Measurements from ENCODE around the gene ABCA6.
A peak's percentile ranks its signal among the peaks of the same experiment; 100 is the strongest.
"Not testable (repeated sequence)": the region's sequence is repeated elsewhere in the genome, so short reads cannot be mapped to it uniquely, and the experiment has no call there.

Gene ABCA6

DNA sequence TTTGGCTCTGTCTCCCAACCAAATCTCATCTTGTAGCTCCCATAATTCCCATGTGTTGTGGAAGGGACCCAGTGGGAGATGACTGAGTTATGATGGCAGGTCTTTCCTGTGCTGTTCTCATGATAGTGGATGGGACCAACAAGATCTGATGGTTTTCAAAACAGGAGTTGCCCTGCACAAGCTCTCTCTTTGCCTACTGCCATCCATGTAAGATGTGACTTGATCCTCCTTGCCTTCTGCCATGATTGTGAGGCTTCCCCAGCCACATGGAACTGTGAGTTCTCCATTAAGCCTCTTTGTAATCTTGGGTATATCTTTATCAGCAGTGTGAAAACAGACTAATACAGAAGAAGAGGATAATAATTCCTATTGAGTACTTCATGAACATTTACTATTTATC lies 26.9 kb upstream of the ABCA6 start:
- not testable (repeated sequence) for H3K36me3 ChIP-seq (ENCODE audit: insufficient read depth, low read length); H3K27me3 ChIP-seq (ENCODE audit: insufficient read depth, low read length); H3K27ac ChIP-seq (ENCODE audit: low read depth, low read length); H3K79me2 ChIP-seq (ENCODE audit: control insufficient read depth, insufficient read depth, low read length, unreplicated experiment); H3K4me3 ChIP-seq (ENCODE audit: low read depth, low read length); H2AFZ ChIP-seq (ENCODE audit: low read length, unreplicated experiment); H3K4me1 ChIP-seq (ENCODE audit: control insufficient read depth, insufficient read depth, low read length, unreplicated experiment)

DNA sequence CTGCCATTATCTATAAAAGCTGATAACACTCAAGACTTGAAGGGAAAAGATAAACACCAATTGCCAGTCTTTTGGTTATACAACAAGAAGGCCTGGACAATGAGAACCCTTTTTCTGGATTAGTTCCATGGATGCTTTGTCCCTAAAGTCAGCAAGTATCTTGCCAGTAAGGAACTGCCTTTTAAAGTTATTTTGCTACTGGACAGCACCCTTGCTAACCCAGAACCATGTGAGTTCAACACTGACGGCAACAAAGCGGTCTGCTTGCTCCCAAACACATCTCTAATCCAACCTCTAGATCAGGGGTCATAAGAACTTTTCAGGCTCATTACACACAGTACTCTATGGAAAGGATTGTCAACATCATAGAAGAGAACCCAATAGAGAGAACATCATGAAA lies 25.3 kb upstream of the ABCA6 start:
- no peak overlapping the region for H2AFZ ChIP-seq (ENCODE audit: low read length, unreplicated experiment)
- no peaks in the 10 kb centered on the region for H3K36me3 ChIP-seq (ENCODE audit: insufficient read depth, low read length)
- H3K4me3 ChIP-seq (ENCODE audit: low read depth, low read length): no peak overlapping the region
- H3K79me2 ChIP-seq (ENCODE audit: control insufficient read depth, insufficient read depth, low read length, unreplicated experiment): no peaks in the 10 kb centered on the region
- H3K27ac ChIP-seq (ENCODE audit: low read depth, low read length): no peak overlapping the region
- H3K4me1 ChIP-seq (ENCODE audit: control insufficient read depth, insufficient read depth, low read length, unreplicated experiment): no peaks in the 10 kb centered on the region
- H3K27me3 ChIP-seq (ENCODE audit: insufficient read depth, low read length): no peaks in the 10 kb centered on the region

DNA sequence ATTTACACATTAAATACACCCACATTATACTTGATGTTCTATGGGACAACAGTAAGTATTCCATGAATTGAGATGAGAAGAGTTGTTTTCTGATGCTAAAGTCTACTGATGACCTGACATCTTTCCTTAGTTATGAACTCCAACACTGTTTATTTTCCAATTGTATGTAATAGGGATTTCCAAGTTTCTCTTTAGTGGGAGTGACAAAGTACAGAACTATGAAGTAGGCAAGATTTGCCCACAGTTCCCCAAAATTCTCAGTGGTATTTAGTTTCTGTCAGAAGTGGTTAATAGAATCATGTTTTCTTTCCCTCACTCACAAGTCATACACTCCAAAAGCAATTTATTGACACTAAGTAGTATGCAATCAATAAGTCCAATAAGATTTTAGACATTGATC lies 22.5 kb upstream of the ABCA6 start:
- H3K79me2 ChIP-seq (ENCODE audit: control insufficient read depth, insufficient read depth, low read length, unreplicated experiment): no peaks in the 10 kb centered on the region
- no peaks in the 10 kb centered on the region for H3K36me3 ChIP-seq (ENCODE audit: insufficient read depth, low read length)
- H3K27ac ChIP-seq (ENCODE audit: low read depth, low read length): no peak overlapping the region
- H3K4me3 ChIP-seq (ENCODE audit: low read depth, low read length): no peak overlapping the region
- no peak overlapping the region for H2AFZ ChIP-seq (ENCODE audit: low read length, unreplicated experiment)
- H3K27me3 ChIP-seq (ENCODE audit: insufficient read depth, low read length): no peaks in the 10 kb centered on the region
- no peaks in the 10 kb centered on the region for H3K4me1 ChIP-seq (ENCODE audit: control insufficient read depth, insufficient read depth, low read length, unreplicated experiment)

DNA sequence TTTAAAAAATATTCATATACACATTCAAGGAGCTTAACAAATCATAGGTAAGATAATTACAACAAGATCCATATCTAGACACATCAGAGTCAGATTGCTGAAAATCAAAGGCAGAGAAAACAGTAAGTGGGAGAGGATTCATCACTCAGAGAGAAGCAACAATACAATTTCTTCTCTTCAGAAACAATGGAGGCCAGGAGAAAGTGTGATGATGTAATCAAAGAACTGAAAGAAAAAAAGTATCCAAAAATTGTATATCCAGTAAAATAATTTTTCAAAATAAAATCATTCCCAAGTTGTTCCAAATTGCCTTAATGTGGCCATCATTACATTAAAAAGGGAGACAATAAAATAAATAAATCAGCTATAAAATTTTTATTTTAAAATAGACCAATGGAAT lies 17.7 kb upstream of the ABCA6 start:
- no peak overlapping the region for H3K4me3 ChIP-seq (ENCODE audit: low read depth, low read length)
- no peaks in the 10 kb centered on the region for H3K79me2 ChIP-seq (ENCODE audit: control insufficient read depth, insufficient read depth, low read length, unreplicated experiment)
- no peaks in the 10 kb centered on the region for H3K36me3 ChIP-seq (ENCODE audit: insufficient read depth, low read length)
- no peaks in the 10 kb centered on the region for H3K4me1 ChIP-seq (ENCODE audit: control insufficient read depth, insufficient read depth, low read length, unreplicated experiment)
- no peak overlapping the region for H3K27ac ChIP-seq (ENCODE audit: low read depth, low read length)
- H3K27me3 ChIP-seq (ENCODE audit: insufficient read depth, low read length): no peaks in the 10 kb centered on the region
- H2AFZ ChIP-seq (ENCODE audit: low read length, unreplicated experiment): no peak overlapping the region

DNA sequence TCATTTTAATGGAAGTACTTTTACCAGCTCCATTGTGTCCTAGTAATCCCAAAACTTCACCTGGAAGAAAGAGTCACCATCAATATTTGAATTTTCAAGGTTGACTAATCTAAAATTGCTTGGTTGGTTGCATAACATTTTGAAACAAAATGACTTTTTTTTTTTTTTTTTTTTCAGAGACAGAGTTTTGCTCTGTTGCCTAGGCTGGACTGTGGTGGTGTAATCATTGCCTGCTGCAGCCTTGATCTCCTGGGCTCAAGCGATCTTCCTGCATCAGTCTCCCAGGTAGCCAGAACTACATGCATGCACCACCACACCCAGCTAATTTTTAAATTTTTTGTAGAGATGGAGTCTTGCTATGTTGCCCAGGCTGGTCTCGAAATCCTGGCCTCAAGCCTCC lies 12.6 kb upstream of the ABCA6 start:
- Histone ChIP-seq H3K36me3 (ENCODE audit: insufficient read depth, low read length) (no peaks in the 10 kb centered on the region), H2AFZ (ENCODE audit: low read length, unreplicated experiment) (no peak overlapping the region), H3K4me3 (ENCODE audit: low read depth, low read length) (no peak overlapping the region), H3K79me2 (ENCODE audit: control insufficient read depth, insufficient read depth, low read length, unreplicated experiment) (no peaks in the 10 kb centered on the region), H3K27me3 (ENCODE audit: insufficient read depth, low read length) (no peaks in the 10 kb centered on the region), H3K27ac (ENCODE audit: low read depth, low read length) (no peak overlapping the region), H3K4me1 (ENCODE audit: control insufficient read depth, insufficient read depth, low read length, unreplicated experiment) (no peaks in the 10 kb centered on the region)

DNA sequence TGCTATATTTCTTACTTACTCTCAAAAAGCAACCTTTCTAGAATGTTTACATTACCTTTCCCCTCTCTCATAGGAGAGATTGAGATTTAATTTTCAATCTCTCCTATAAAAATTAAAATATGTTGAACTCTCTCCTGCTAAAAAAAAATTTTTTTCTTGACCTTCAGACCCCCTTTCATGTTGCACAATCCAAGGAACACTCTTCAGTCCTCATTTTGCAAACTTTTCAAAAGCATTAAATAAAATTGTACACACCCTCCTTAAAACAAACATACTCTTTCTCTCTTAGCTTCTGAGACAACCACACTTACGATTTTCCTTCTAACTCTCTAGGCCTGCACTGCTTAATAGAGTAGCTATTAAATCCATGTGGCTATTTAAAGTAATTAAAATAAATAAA lies 8.6 kb upstream of the ABCA6 start:
- Histone ChIP-seq H3K4me3 (ENCODE audit: low read depth, low read length) (no peak overlapping the region), H3K27ac (ENCODE audit: low read depth, low read length) (no peak overlapping the region), H3K36me3 (ENCODE audit: insufficient read depth, low read length) (no peaks in the 10 kb centered on the region), H2AFZ (ENCODE audit: low read length, unreplicated experiment) (no peak overlapping the region), H3K27me3 (ENCODE audit: insufficient read depth, low read length) (no peaks in the 10 kb centered on the region), H3K79me2 (ENCODE audit: control insufficient read depth, insufficient read depth, low read length, unreplicated experiment) (no peaks in the 10 kb centered on the region), H3K4me1 (ENCODE audit: control insufficient read depth, insufficient read depth, low read length, unreplicated experiment) (peaks cover 2% of the 10 kb centered on the region)

DNA sequence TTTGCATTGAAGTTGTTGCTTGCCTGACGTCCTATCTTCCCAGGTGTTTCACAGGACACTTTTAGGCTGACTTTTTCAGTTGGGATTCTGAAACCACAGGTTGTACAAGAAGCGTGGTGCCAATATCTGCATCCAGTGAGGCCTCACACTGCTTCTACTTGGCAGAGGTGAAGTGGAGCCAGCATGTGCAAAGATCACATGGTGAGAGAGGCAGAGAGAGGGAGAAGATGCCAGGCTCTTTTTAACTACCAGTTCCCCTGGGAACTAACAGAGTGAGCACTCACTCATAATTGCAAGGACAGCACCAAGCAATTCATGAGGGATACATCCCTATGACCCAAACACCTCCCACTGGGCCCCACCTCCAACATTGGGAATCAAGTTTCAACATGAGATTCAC lies 5.8 kb upstream of the ABCA6 start:
- Histone ChIP-seq H3K27me3 (ENCODE audit: insufficient read depth, low read length) (no peaks in the 10 kb centered on the region), H3K36me3 (ENCODE audit: insufficient read depth, low read length) (no peaks in the 10 kb centered on the region), H3K27ac (ENCODE audit: low read depth, low read length) (no peak overlapping the region), H3K4me1 (ENCODE audit: control insufficient read depth, insufficient read depth, low read length, unreplicated experiment) (peaks cover 23% of the 10 kb centered on the region), H2AFZ (ENCODE audit: low read length, unreplicated experiment) (no peak overlapping the region), H3K79me2 (ENCODE audit: control insufficient read depth, insufficient read depth, low read length, unreplicated experiment) (no peaks in the 10 kb centered on the region), H3K4me3 (ENCODE audit: low read depth, low read length) (no peak overlapping the region)

DNA sequence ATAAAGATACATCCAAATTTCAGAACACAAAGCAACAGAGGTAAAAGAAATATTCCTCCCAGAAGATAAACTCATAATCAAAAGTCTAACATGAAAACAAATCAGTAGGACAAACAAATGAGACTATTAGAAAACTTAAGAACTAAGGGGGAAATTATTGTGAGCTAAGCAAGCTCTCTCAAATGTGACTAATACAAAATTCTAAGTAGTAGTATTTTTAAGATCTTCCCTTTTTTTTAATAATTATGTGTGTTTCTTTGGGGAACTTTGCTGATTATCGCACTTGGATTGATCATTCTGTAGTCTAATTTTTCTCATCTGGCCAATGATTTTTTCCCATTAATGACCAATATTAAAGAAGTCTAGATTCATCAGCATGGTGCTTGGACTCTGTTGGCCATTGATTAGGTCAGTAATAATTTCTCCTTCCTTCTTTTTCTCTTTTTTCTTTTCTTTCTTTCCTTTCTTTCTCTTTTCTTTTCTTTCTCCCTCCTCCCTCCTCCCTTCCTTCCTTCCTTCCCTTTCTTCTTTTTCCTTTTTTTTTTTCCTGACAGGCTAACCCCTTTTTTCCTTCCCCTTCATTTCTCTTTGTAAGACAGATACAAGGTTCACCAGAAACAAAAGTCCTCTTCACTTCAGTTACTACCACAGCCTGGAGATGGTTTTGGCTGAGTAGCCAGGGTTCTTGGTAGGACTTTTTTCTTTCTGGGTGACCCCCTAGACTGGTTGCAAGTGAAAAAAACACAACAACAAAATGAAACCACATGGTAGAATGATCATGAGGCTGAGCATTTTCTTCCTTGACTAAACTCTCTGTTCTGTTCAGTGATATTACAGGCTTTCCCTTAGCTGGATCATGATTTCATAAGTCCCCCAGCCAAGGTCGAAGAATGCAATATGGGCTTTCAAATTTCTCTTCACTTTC lies 2.9 kb upstream of the ABCA6 start:
- H3K36me3 ChIP-seq (ENCODE audit: insufficient read depth, low read length): no peaks in the 10 kb centered on the region
- no peaks in the 10 kb centered on the region for H3K27me3 ChIP-seq (ENCODE audit: insufficient read depth, low read length)
- H3K79me2 ChIP-seq (ENCODE audit: control insufficient read depth, insufficient read depth, low read length, unreplicated experiment): no peaks in the 10 kb centered on the region
- H3K4me3 ChIP-seq (ENCODE audit: low read depth, low read length): no peak overlapping the region
- H3K27ac ChIP-seq (ENCODE audit: low read depth, low read length): no peak overlapping the region
- H2AFZ ChIP-seq (ENCODE audit: low read length, unreplicated experiment): peak overlapping the region; percentile 84
- peaks cover 23% of the 10 kb centered on the region for H3K4me1 ChIP-seq (ENCODE audit: control insufficient read depth, insufficient read depth, low read length, unreplicated experiment)

DNA sequence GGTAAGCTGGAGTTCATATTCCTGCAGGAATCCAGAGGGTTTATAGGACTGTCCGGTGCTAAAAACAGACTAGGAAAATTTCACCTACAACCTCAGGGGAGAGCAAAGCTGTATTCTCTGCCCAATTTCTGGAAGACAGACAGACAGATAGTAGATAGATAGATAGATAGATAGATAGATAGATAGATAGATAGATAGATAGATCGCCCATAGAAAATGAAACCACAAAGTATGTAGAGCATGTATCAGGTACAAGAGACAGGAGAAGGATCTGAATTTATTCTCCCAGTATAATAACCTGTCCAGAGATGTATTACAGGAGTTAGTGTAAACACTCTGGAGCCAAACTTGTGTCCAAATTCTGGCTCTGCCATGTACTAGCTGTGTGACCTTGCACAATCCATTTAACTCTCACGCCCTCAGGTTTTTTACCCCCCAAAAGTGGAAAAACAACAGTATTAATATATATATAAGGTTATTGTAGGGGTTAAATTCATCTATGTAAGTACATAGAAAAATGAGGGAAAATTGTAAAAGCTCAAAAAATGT lies 2.1 kb upstream of the ABCA6 start:
- Histone ChIP-seq H2AFZ (ENCODE audit: low read length, unreplicated experiment) (peak overlapping the region; percentile 46), H3K36me3 (ENCODE audit: insufficient read depth, low read length) (no peaks in the 10 kb centered on the region), H3K4me1 (ENCODE audit: control insufficient read depth, insufficient read depth, low read length, unreplicated experiment) (peaks cover 23% of the 10 kb centered on the region), H3K27me3 (ENCODE audit: insufficient read depth, low read length) (no peaks in the 10 kb centered on the region), H3K4me3 (ENCODE audit: low read depth, low read length) (peak overlapping the region; percentile 25), H3K79me2 (ENCODE audit: control insufficient read depth, insufficient read depth, low read length, unreplicated experiment) (no peaks in the 10 kb centered on the region), H3K27ac (ENCODE audit: low read depth, low read length) (0 out of 2 replicates have a peak overlapping the region, but pooled peaks have one; percentile 45)

DNA sequence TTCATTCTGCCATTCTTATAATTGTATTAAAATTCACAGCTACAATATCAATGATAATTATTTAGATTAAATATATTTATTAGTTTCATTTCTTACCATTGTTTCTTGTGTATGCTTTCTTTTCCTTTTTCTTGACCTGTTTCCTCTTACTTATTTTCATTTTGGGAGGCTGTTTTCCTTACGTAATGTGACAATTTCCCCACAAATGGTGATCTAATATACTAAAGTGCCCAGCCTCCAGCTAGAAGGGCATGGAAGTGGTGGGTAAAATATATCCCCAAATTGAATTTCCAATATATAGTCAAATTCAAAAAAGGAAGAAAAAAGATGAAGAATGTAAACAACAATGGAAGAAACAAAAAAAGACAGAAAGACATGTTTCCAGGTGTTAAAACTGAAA lies 1.5 kb upstream of the ABCA6 start:
- H3K4me3 ChIP-seq (ENCODE audit: low read depth, low read length): peak overlapping the region; percentile 25
- peak overlapping the region; percentile 45 for H3K27ac ChIP-seq (ENCODE audit: low read depth, low read length)
- no peaks in the 10 kb centered on the region for H3K36me3 ChIP-seq (ENCODE audit: insufficient read depth, low read length)
- H3K4me1 ChIP-seq (ENCODE audit: control insufficient read depth, insufficient read depth, low read length, unreplicated experiment): peaks cover 23% of the 10 kb centered on the region
- no peaks in the 10 kb centered on the region for H3K79me2 ChIP-seq (ENCODE audit: control insufficient read depth, insufficient read depth, low read length, unreplicated experiment)
- H2AFZ ChIP-seq (ENCODE audit: low read length, unreplicated experiment): peak overlapping the region; percentile 46
- H3K27me3 ChIP-seq (ENCODE audit: insufficient read depth, low read length): no peaks in the 10 kb centered on the region
